SK-N-SH treated with all-trans-retinoic acid at 6 μM for 48 hours (cell line): ENCODE data around the gene ABCD1.

Experiments used
- ATAC-seq: fragments of 200-7000 bp; cut with Tn5 transposase; 3 replicates; pipeline ENCODE4 v1.9.1; 2020; ENCODE audit warnings: mild to moderate bottlenecking, moderate library complexity
- ARNTL ChIP-seq: fragments of 450-650 bp; formaldehyde crosslinking; IDR thresholded peaks from 2 replicates; pipeline ENCODE4 v1.5.0; 2020; ENCODE audit warnings: low read depth, mild to moderate bottlenecking, moderate library complexity, borderline replicate concordance
- BACH2 ChIP-seq: fragments of 250-450 bp; sonication (Bioruptor Pico); IDR thresholded peaks from 2 replicates; pipeline ENCODE4 v1.9.0; 2021; ENCODE audit warnings: mild to moderate bottlenecking, borderline replicate concordance
- CSDC2 ChIP-seq: fragments of 250-450 bp; sonication (Bioruptor Pico); IDR thresholded peaks from 2 replicates; pipeline ENCODE4 v1.5.0; 2020; ENCODE audit warnings: mild to moderate bottlenecking, moderate library complexity
- ESRRG ChIP-seq: fragments of 250-450 bp; sonication (Bioruptor Pico); IDR thresholded peaks from 2 replicates; pipeline ENCODE4 v1.6.1; 2021; ENCODE audit warnings: mild to moderate bottlenecking
- GLIS3 ChIP-seq: fragments of 250-450 bp; sonication (Bioruptor Pico); IDR thresholded peaks from 2 replicates; pipeline ENCODE4 v1.5.0; 2020; ENCODE audit warnings: mild to moderate bottlenecking, moderate library complexity
- ISL1 ChIP-seq: fragments of 250-450 bp; sonication (Bioruptor Pico); IDR thresholded peaks from 2 replicates; pipeline ENCODE4 v2.1.2; 2022; ENCODE audit warnings: mild to moderate bottlenecking, moderate library complexity
- OSR1 ChIP-seq: fragments of 250-450 bp; sonication (Bioruptor Pico); IDR thresholded peaks from 2 replicates; pipeline ENCODE4 v1.8.0; 2022; ENCODE audit warnings: moderate library complexity, mild to moderate bottlenecking, inconsistent platforms
- PPARA ChIP-seq: fragments of 250-450 bp; sonication (Bioruptor Pico); IDR thresholded peaks from 2 replicates; pipeline ENCODE4 v1.5.0; 2020; ENCODE audit warnings: mild to moderate bottlenecking, borderline replicate concordance
- RARB ChIP-seq: fragments of 250-450 bp; sonication (Bioruptor Pico); IDR thresholded peaks from 2 replicates; pipeline ENCODE4 v1.8.0; 2021; ENCODE audit warnings: mild to moderate bottlenecking, moderate library complexity
- SNAI2 ChIP-seq: fragments of 250-450 bp; sonication (Bioruptor Pico); IDR thresholded peaks from 2 replicates; pipeline ENCODE4 v1.5.0; 2020; ENCODE audit warnings: mild to moderate bottlenecking, moderate library complexity
- TCF4 ChIP-seq: fragments of 250-450 bp; sonication (Bioruptor Pico); IDR thresholded peaks from 2 replicates; pipeline ENCODE4 v1.8.0; 2021; ENCODE audit warnings: mild to moderate bottlenecking, moderate library complexity, borderline replicate concordance
- TOX ChIP-seq: fragments of 250-450 bp; sonication (Bioruptor Pico); IDR thresholded peaks from 2 replicates; pipeline ENCODE4 v1.8.0; 2021; ENCODE audit warnings: mild to moderate bottlenecking, moderate library complexity, borderline replicate concordance
- ZC3H10 ChIP-seq: fragments of 250-450 bp; sonication (Bioruptor Pico); IDR thresholded peaks from 2 replicates; pipeline ENCODE4 v1.5.1; 2021; ENCODE audit warnings: mild to moderate bottlenecking, moderate library complexity
- ZFP3 ChIP-seq: fragments of 250-450 bp; sonication (Bioruptor Pico); IDR thresholded peaks from 2 replicates; pipeline ENCODE4 v1.5.0; 2020; ENCODE audit warnings: mild to moderate bottlenecking, moderate library complexity
- ZFP30 ChIP-seq: fragments of 450-650 bp; formaldehyde crosslinking; IDR thresholded peaks from 2 replicates; pipeline ENCODE4 v1.5.0; 2022; ENCODE audit warnings: mild to moderate bottlenecking, moderate library complexity
- ZNF565 ChIP-seq: fragments of 450-650 bp; formaldehyde crosslinking; conservative IDR thresholded peaks from 2 replicates; pipeline ENCODE4 v1.5.0; 2020; ENCODE audit warnings: low read depth, mild to moderate bottlenecking, moderate library complexity
- ZNF70 ChIP-seq: fragments of 450-650 bp; formaldehyde crosslinking; IDR thresholded peaks from 2 replicates; pipeline ENCODE4 v1.5.0; 2020; ENCODE audit warnings: mild to moderate bottlenecking, moderate library complexity
- ZNF8 ChIP-seq: fragments of 450-650 bp; formaldehyde crosslinking; IDR thresholded peaks from 2 replicates; pipeline ENCODE4 v1.5.0; 2020; ENCODE audit warnings: mild to moderate bottlenecking, moderate library complexity
- TF ChIP-seq, protein P1 (sequence below): fragments of 250-450 bp; sonication (Bioruptor Pico); IDR thresholded peaks from 2 replicates; pipeline ENCODE4 v1.8.0; 2020; ENCODE audit warnings: mild to moderate bottlenecking, moderate library complexity, borderline replicate concordance
- TF ChIP-seq, protein P2 (sequence below): fragments of 250-450 bp; sonication (Bioruptor Pico); IDR thresholded peaks from 2 replicates; pipeline ENCODE4 v1.5.0; 2020; ENCODE audit warnings: mild to moderate bottlenecking, moderate library complexity
- TF ChIP-seq, protein P3 (sequence below): fragments of 250-450 bp; sonication (Bioruptor Pico); IDR thresholded peaks from 2 replicates; pipeline ENCODE4 v1.5.1; 2021; ENCODE audit warnings: mild to moderate bottlenecking, moderate library complexity
- TF ChIP-seq, protein P4 (sequence below): fragments of 250-450 bp; sonication (Bioruptor Pico); IDR thresholded peaks from 2 replicates; pipeline ENCODE4 v1.5.1; 2020; ENCODE audit warnings: low read depth, mild to moderate bottlenecking, moderate library complexity
- TF ChIP-seq, protein P5 (sequence below): fragments of 250-450 bp; sonication (Bioruptor Pico); IDR thresholded peaks from 2 replicates; pipeline ENCODE4 v1.8.0; 2021; ENCODE audit warnings: low read depth, mild to moderate bottlenecking, moderate library complexity, borderline replicate concordance

ABCD1 gene

DNA sequence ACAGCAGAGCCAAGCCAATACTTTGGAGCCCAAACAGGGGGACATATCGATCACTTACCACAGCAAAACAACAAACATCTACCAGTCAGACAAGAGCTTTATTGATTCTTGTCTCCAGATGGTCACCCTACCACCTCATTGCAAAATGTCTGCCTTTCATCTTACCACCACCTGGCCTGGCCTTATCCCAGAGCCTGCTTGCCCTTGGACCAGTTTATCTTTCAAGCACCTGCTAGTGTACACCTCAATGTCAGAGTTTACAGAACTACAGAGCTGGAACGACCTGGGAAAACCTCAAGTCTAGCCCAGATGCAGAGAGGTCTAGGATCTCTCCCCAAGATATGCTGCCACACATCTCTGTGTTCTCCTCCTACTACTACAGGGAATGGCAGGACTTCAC, 5.0 kb upstream of the ABCD1 start:
- TF ChIP-seq ISL1 (CRISPR knock-in tag) = no peak
- TF ChIP-seq, protein P1, sequence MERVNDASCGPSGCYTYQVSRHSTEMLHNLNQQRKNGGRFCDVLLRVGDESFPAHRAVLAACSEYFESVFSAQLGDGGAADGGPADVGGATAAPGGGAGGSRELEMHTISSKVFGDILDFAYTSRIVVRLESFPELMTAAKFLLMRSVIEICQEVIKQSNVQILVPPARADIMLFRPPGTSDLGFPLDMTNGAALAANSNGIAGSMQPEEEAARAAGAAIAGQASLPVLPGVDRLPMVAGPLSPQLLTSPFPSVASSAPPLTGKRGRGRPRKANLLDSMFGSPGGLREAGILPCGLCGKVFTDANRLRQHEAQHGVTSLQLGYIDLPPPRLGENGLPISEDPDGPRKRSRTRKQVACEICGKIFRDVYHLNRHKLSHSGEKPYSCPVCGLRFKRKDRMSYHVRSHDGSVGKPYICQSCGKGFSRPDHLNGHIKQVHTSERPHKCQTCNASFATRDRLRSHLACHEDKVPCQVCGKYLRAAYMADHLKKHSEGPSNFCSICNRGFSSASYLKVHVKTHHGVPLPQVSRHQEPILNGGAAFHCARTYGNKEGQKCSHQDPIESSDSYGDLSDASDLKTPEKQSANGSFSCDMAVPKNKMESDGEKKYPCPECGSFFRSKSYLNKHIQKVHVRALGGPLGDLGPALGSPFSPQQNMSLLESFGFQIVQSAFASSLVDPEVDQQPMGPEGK (CRISPR knock-in tag) = no peak
- no peak for TF ChIP-seq TCF4 (CRISPR knock-in tag)
- no peak for TF ChIP-seq ZFP30
- TF ChIP-seq, protein P2, sequence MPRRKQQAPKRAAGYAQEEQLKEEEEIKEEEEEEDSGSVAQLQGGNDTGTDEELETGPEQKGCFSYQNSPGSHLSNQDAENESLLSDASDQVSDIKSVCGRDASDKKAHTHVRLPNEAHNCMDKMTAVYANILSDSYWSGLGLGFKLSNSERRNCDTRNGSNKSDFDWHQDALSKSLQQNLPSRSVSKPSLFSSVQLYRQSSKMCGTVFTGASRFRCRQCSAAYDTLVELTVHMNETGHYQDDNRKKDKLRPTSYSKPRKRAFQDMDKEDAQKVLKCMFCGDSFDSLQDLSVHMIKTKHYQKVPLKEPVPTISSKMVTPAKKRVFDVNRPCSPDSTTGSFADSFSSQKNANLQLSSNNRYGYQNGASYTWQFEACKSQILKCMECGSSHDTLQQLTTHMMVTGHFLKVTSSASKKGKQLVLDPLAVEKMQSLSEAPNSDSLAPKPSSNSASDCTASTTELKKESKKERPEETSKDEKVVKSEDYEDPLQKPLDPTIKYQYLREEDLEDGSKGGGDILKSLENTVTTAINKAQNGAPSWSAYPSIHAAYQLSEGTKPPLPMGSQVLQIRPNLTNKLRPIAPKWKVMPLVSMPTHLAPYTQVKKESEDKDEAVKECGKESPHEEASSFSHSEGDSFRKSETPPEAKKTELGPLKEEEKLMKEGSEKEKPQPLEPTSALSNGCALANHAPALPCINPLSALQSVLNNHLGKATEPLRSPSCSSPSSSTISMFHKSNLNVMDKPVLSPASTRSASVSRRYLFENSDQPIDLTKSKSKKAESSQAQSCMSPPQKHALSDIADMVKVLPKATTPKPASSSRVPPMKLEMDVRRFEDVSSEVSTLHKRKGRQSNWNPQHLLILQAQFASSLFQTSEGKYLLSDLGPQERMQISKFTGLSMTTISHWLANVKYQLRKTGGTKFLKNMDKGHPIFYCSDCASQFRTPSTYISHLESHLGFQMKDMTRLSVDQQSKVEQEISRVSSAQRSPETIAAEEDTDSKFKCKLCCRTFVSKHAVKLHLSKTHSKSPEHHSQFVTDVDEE = no peak
- TF ChIP-seq ZC3H10 (CRISPR knock-in tag) = no peak
- TF ChIP-seq PPARA (CRISPR knock-in tag) = no peak
- no peak for TF ChIP-seq OSR1 (CRISPR knock-in tag)
- TF ChIP-seq SNAI2 (CRISPR knock-in tag) = no peak
- TF ChIP-seq TOX (CRISPR knock-in tag) = no peak
- TF ChIP-seq ZNF565 (CRISPR knock-in tag) = no peak
- TF ChIP-seq, protein P3, sequence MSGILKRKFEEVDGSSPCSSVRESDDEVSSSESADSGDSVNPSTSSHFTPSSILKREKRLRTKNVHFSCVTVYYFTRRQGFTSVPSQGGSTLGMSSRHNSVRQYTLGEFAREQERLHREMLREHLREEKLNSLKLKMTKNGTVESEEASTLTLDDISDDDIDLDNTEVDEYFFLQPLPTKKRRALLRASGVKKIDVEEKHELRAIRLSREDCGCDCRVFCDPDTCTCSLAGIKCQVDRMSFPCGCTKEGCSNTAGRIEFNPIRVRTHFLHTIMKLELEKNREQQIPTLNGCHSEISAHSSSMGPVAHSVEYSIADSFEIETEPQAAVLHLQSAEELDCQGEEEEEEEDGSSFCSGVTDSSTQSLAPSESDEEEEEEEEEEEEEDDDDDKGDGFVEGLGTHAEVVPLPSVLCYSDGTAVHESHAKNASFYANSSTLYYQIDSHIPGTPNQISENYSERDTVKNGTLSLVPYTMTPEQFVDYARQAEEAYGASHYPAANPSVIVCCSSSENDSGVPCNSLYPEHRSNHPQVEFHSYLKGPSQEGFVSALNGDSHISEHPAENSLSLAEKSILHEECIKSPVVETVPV (CRISPR knock-in tag) = no peak
- TF ChIP-seq, protein P4, sequence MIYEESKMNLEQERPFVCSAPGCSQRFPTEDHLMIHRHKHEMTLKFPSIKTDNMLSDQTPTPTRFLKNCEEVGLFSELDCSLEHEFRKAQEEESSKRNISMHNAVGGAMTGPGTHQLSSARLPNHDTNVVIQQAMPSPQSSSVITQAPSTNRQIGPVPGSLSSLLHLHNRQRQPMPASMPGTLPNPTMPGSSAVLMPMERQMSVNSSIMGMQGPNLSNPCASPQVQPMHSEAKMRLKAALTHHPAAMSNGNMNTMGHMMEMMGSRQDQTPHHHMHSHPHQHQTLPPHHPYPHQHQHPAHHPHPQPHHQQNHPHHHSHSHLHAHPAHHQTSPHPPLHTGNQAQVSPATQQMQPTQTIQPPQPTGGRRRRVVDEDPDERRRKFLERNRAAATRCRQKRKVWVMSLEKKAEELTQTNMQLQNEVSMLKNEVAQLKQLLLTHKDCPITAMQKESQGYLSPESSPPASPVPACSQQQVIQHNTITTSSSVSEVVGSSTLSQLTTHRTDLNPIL = no peak
- no peak for TF ChIP-seq ZFP3
- TF ChIP-seq GLIS3 (CRISPR knock-in tag) = no peak
- no peak for TF ChIP-seq ARNTL (CRISPR knock-in tag)
- TF ChIP-seq BACH2 (CRISPR knock-in tag) = no peak
- no peak for TF ChIP-seq ESRRG (CRISPR knock-in tag)
- no peak for TF ChIP-seq CSDC2 (CRISPR knock-in tag)
- no peak for TF ChIP-seq RARB
- TF ChIP-seq, all 23 proteins: peak for 0
- ATAC-seq = no peak

DNA sequence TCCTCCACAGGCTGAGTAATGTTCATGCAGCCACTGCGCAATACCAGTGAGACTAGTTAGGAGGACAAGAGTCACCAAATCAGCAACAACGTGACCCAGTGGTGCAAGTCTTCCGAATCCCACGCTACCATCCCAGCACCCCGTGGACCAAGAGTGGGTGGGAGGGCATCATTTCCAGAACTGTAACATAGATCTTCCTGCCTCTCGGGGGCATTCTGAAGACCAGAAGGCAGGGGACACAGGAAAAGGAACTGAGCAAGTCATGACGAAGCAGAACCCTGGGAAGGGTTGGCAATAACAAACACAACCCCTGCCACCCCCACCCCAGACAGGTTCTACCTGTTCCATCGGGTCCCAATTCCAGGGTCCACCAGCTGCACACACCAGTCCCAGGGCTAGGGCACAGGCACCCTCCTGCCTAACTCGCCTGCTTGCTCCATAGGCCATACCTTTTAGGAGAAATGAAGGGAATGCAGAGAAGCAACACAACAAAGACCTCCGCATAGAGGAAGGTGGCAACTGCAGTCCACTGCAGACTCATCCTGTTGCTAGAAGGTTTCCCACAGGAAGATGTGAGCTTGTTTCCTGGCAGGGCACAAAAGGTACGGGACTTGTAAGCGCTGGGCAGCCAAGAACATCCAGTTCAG, 1.8 kb upstream of the ABCD1 start:
- ATAC-seq = no peak
- TF ChIP-seq ZNF565 (CRISPR knock-in tag) (no peak), PPARA (CRISPR knock-in tag) (no peak), ZNF70 (CRISPR knock-in tag) (no peak), ZNF8 (CRISPR knock-in tag) (no peak), TCF4 (CRISPR knock-in tag) (no peak), BACH2 (CRISPR knock-in tag) (no peak), GLIS3 (CRISPR knock-in tag) (no peak), ZC3H10 (CRISPR knock-in tag) (no peak), CSDC2 (CRISPR knock-in tag) (no peak), ARNTL (CRISPR knock-in tag) (no peak), OSR1 (CRISPR knock-in tag) (no peak), ISL1 (CRISPR knock-in tag) (no peak)
- TF ChIP-seq, protein P1 (CRISPR knock-in tag) = no peak
- TF ChIP-seq, protein P4 = no peak
- TF ChIP-seq, protein P3 (CRISPR knock-in tag) = no peak
- TF ChIP-seq, protein P5, sequence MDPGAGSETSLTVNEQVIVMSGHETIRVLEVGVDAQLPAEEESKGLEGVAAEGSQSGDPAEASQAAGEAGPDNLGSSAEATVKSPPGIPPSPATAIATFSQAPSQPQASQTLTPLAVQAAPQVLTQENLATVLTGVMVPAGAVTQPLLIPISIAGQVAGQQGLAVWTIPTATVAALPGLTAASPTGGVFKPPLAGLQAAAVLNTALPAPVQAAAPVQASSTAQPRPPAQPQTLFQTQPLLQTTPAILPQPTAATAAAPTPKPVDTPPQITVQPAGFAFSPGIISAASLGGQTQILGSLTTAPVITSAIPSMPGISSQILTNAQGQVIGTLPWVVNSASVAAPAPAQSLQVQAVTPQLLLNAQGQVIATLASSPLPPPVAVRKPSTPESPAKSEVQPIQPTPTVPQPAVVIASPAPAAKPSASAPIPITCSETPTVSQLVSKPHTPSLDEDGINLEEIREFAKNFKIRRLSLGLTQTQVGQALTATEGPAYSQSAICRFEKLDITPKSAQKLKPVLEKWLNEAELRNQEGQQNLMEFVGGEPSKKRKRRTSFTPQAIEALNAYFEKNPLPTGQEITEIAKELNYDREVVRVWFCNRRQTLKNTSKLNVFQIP (CRISPR knock-in tag) = no peak
